Keratinocyte (primary cell): ENCODE results near the gene DYNC1I1.

Source experiments
- EZH2 ChIP-seq: IDR thresholded peaks from one replicate; pipeline ENCODE4 v1.6.1; 2012; ENCODE audit warnings: inconsistent platforms, mild to moderate bottlenecking, low read length, moderate library complexity
- TF ChIP-seq, protein P1 (sequence below), 3 experiments: IDR thresholded peaks in 1 of 3; conservative IDR thresholded peaks in 1 of 3; optimal IDR thresholded peaks in 1 of 3; 2 replicates in 2 of 3; 3 replicates in 1 of 3; pipeline versions ENCODE3 to v1.5.1; 2011; ENCODE audit warnings: low read length in 3 of 3, mild to moderate bottlenecking in 3 of 3, moderate library complexity in 2 of 3, control low read depth in 1 of 3, inconsistent platforms in 1 of 3; ENCODE audit not compliant: insufficient read depth in 2 of 3; ENCODE audit errors: extremely low read depth in 1 of 3

GRCh38 chr7:95927756-95928155 is 155.4 kb downstream of the DYNC1I1 start:
- TF ChIP-seq, protein P1, sequence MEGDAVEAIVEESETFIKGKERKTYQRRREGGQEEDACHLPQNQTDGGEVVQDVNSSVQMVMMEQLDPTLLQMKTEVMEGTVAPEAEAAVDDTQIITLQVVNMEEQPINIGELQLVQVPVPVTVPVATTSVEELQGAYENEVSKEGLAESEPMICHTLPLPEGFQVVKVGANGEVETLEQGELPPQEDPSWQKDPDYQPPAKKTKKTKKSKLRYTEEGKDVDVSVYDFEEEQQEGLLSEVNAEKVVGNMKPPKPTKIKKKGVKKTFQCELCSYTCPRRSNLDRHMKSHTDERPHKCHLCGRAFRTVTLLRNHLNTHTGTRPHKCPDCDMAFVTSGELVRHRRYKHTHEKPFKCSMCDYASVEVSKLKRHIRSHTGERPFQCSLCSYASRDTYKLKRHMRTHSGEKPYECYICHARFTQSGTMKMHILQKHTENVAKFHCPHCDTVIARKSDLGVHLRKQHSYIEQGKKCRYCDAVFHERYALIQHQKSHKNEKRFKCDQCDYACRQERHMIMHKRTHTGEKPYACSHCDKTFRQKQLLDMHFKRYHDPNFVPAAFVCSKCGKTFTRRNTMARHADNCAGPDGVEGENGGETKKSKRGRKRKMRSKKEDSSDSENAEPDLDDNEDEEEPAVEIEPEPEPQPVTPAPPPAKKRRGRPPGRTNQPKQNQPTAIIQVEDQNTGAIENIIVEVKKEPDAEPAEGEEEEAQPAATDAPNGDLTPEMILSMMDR (optimal IDR thresholded peaks at IDR 0.05 in 1 of 3, IDR thresholded peaks at IDR 0.05 in 1 of 3, conservative IDR thresholded peaks at IDR 0.05 in 1 of 3; ENCODE audit: extremely low read depth in 1 of 3, insufficient read depth in 2 of 3, low read length in 3 of 3): no peak
- TF ChIP-seq EZH2: no peak
